Thymus (tissue), 11 donors: Measurements from ENCODE around the gene PLA2G6. TPM values are rescaled to one million over a fixed set of nuclear protein-coding genes. Genes with fewer than 3 reads are reported as not detected.

Experiments
- DNase-seq, 9 donors: peaks; one replicate each; pipeline ENCODE4 v3.0.0-alpha.2; 2013; ENCODE audit warnings: low spot score in 9 of 9, low read depth in 6 of 9, missing footprints in 1 of 9
- H3K27ac ChIP-seq, 2 donors: one replicate each; pipeline ENCODE4 v1.5.1; 2013; ENCODE audit warnings: control low read depth in 1 of 2, low read depth in 1 of 2, low read length in 1 of 2, mild to moderate bottlenecking in 1 of 2, moderate library complexity in 1 of 2
- H3K27me3 ChIP-seq, 2 donors: one replicate each; pipeline ENCODE4 v1.5.1; 2013; ENCODE audit warnings: low read length in 1 of 2; ENCODE audit not compliant: control insufficient read depth in 2 of 2, insufficient read depth in 1 of 2
- H3K36me3 ChIP-seq, 2 donors: one replicate each; pipeline ENCODE4 v1.5.1; 2013; ENCODE audit warnings: low read length in 1 of 2, mild to moderate bottlenecking in 1 of 2, moderate library complexity in 1 of 2; ENCODE audit not compliant: control insufficient read depth in 2 of 2, insufficient read depth in 2 of 2
- H3K4me1 ChIP-seq, 2 donors: one replicate each; pipeline ENCODE4 v1.5.1; 2013; ENCODE audit warnings: low read length in 2 of 2; ENCODE audit not compliant: control insufficient read depth in 2 of 2, insufficient read depth in 2 of 2
- H3K4me3 ChIP-seq, 2 donors: one replicate each; pipeline ENCODE4 v1.5.1; 2013; ENCODE audit warnings: low read length in 2 of 2, control low read depth in 1 of 2, mild to moderate bottlenecking in 1 of 2
- H3K9me3 ChIP-seq, 2 donors: one replicate each; pipeline ENCODE4 v1.5.1; 2013; ENCODE audit warnings: low read length in 1 of 2, mild to moderate bottlenecking in 1 of 2; ENCODE audit not compliant: control insufficient read depth in 2 of 2, insufficient read depth in 1 of 2
- WGBS: extraction: QIAGEN DNeasy Blood & Tissue Kit; methylation state at CpG from one replicate; pipeline ENCODE4 v1.1.7; 2013; 5-methylcytosine and 5-hydroxymethylcytosine counted together
- polyA plus RNA-seq: library from polyadenylated mRNA; stranded (reverse); fragments of 200-250 nt; gene quantifications from one replicate; pipeline ENCODE4 v1.2.3, GENCODE V29; 2013
- total RNA-seq: library from RNA; stranded (reverse); fragments of 120-200 nt; gene quantifications from one replicate; pipeline ENCODE4 v1.2.4, GENCODE V29; 2013
- donor health status: healthy.

The PLA2G6 gene
- total and polyA plus RNA-seq, 2 donors = 25.6 to 103 TPM

DNA sequence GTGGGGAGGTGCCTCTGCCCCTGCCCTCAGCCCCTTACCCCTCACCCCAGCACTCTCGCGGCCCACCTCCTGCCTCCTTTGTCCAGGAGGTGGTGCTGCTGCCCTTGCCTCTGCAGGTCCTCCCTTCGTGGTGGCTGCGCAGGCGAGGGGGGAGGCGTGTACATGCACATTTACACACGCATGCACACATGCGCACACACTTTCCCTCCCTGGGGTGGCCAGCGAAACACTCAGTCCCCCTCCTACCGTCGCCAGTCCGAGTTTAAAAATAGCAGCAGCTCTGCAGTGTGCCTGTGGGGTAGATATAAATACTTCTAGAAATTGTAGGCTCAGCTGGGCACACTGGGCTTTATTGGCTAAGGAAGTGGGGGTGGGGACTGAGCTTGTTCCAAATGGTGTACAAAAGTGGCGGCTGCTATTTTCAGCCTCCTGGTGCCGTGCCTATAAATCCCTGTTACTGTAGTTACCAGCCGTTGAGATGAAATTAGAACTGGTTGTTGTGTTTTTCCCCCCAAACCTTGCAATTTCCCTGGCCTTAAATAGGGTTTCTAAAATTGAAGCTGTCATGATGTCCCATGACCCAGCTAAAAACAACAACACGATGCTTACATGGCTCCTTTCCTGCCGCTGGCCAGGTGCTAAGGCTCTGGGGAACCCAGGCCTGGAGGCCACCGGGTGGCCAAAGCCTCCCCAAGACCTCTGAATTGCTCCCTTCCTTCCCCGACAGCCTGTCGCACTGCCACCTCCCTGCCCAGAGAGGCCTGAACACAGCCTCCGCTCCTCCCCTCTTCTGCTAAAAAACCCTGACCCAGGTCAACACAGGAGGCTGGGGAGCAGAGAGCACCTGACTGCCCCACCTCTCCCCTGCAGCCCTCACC lies 112.0 kb downstream of the PLA2G6 start:
- Histone ChIP-seq H3K36me3 (peaks cover 9 to 33% of the 10 kb centered on the region in 2 donors), H3K27me3 (no peaks in the 10 kb centered on the region), H3K27ac (no peak overlapping the region), H3K4me1 (no peaks in the 10 kb centered on the region), H3K4me3 (no peak overlapping the region), H3K9me3 (no peaks in the 10 kb centered on the region)
- no peak for DNase-seq
- WGBS = 92% methylated on average over 21 of the region's 21 CpGs

DNA sequence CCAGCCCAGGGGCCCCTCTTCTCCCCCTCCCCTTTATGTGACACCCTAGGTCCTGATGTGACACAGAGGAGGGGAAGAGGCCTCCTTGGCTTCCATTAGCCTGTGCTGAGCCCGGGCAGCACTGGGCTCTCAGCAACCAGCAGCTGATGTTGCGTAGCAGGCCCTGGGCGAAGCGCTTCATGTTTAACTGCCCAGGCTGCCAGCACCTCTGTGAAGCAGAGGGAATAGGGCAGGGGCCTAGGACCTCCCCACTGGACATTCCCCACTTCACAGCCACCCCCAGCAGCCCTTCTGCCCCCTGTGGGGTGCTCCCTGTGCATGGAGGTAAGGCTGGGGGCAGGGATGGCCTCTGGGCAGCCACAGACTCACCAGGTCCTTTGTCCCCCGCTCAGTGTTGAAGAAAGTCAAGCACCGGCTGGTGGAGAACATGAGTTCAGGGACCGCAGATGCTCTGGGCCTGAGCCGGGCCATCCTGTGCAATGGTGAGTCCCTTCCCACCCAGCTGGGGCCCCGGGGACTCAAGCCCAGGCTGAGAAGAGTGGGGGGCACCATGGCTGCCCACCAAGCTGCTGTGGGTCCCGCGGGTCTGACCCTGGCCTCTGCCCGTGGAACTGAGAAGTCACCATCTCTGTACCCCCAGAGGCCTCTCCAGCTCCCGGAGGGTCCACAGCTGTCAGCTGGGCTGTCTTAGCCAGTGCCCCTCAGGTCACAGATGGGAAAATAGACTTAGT lies 112.8 kb downstream of the PLA2G6 start:
- peaks cover 9 to 33% of the 10 kb centered on the region in 2 donors for H3K36me3 ChIP-seq
- no peak for DNase-seq
- no peak overlapping the region for H3K4me3 ChIP-seq
- H3K9me3 ChIP-seq = no peaks in the 10 kb centered on the region
- H3K4me1 ChIP-seq = no peaks in the 10 kb centered on the region
- 98% methylated on average over 13 of the region's 13 CpGs for WGBS
- H3K27me3 ChIP-seq = no peaks in the 10 kb centered on the region
- H3K27ac ChIP-seq = no peak overlapping the region

DNA sequence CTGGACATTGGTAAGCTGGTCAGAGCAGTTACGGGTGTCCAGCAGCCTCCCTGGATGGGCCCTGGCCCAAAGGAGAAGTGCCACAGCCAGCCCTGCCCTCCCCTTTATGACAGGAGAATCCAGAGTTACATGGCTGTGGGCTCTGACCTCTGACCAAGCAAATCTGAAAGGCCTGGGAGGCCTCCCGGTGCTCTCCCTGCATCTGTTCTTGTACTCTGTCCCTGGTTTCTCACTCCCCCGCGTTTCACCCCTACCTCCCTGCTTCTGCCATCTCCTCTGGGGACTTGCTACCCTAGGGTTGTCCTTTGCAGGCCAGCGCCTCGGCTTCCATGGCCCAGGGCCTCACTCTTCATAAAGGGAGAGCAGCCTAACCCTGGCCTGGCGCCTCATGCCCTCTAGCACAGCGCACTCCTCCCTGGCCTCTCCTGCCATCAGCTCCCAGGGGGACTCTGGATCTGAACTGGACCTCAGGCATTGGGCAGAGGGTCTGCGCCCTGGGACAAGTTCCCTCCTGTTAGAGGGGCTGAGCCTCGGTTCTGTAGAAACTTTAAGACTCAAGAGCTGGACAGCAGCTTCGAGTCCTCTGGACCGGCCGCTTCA lies 113.8 kb downstream of the PLA2G6 start:
- 98% methylated on average over 13 of the region's 13 CpGs for WGBS
- H3K4me1 ChIP-seq = no peaks in the 10 kb centered on the region
- H3K27ac ChIP-seq = no peak overlapping the region
- DNase-seq = no peak
- H3K27me3 ChIP-seq = no peaks in the 10 kb centered on the region
- H3K4me3 ChIP-seq = no peak overlapping the region
- no peaks in the 10 kb centered on the region for H3K9me3 ChIP-seq
- peaks cover 4 to 31% of the 10 kb centered on the region in 2 donors for H3K36me3 ChIP-seq

DNA sequence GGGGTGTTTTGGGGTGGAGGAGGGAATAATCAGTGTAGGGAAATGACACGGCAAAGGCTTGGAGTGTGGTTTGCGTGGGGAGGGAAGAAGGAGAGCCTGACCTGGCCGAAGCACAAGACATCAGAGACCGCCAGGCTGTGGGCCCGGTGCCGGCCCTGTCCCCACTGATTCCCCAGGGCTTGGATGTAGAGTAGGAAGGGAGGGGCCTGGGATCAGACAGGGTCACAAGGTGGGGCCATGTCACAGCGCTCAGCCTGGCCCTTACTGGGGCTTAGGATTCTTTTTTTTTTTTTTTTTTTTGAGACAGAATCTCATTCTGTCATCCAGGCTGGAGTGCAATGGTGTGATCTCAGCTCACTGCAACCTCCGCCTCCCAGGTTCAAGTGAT lies 114.6 kb downstream of the PLA2G6 start:
- DNase-seq = no peak
- H3K9me3 ChIP-seq = no peaks in the 10 kb centered on the region

DNA sequence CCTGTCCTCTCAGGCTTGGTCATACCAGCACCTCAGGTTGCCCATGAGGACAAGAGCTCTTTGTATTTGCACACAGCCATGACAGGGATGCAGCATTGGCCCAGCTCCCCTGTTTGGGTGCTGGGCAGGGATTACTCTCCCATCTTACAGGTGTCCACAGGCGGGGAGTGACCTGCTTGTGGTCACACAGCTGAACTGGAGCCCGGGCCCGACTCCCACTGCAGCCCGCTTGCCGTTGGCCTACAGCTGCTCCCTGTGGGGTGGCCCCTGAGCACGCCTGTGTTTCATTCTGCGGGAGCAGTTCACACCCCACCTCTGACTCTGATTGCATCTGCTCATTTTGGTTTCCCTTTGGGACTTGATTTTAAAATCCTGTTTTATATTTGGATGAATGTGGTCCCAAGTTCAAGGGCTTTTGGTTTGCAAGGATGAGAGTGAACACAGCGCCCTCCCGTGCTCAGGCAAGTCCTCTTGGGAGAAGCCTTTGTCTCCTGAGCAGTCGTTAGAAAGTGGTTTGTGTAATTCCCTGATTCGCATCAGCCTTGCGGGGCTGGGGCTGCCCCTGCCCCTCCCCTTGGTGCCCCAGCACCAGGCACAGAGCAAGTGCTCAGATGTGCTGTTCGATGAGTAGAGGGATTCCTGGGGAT lies 115.1 kb downstream of the PLA2G6 start:
- DNase-seq = no peak
- Histone ChIP-seq H3K27ac (no peak overlapping the region), H3K36me3 (peaks cover 0 to 26% of the 10 kb centered on the region in 2 donors), H3K27me3 (no peaks in the 10 kb centered on the region), H3K4me1 (no peaks in the 10 kb centered on the region), H3K4me3 (no peak overlapping the region), H3K9me3 (no peaks in the 10 kb centered on the region)
- 87% methylated on average over 13 of the region's 13 CpGs for WGBS

More for the DNA sequence above, 114.6 kb downstream of the PLA2G6 start:
- Histone ChIP-seq H3K4me1 (no peaks in the 10 kb centered on the region), H3K27ac (no peak overlapping the region), H3K27me3 (no peaks in the 10 kb centered on the region), H3K36me3 (peaks cover 0 to 26% of the 10 kb centered on the region in 2 donors), H3K4me3 (no peak overlapping the region)
- 97% methylated on average over 8 of the region's 8 CpGs for WGBS

DNA sequence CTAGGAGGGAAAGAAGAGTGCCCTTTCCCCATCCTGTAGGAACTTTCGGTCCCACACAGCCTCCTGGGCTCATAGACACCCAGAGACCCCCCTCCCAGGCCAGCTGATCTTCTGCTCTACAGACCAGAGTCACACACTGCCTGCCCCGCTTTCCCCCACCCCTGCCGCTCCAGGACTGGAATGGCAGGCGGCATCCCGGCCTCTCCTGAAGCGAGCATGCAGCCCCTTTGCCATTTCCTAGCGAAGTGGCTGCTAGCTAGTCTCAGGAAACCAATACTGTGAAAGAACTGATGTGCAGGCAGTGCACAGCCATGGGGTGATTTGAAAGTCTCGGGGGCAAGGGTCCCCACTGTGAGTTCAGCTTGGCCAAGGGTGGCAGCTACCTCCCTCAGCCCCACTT lies 116.1 kb downstream of the PLA2G6 start:
- Histone ChIP-seq H3K36me3 (peaks cover 0 to 23% of the 10 kb centered on the region in 2 donors), H3K4me3 (no peak overlapping the region), H3K27ac (no peak overlapping the region), H3K4me1 (no peaks in the 10 kb centered on the region), H3K9me3 (no peaks in the 10 kb centered on the region), H3K27me3 (no peaks in the 10 kb centered on the region)
- 98% methylated on average over 8 of the region's 8 CpGs for WGBS
- no peak for DNase-seq

DNA sequence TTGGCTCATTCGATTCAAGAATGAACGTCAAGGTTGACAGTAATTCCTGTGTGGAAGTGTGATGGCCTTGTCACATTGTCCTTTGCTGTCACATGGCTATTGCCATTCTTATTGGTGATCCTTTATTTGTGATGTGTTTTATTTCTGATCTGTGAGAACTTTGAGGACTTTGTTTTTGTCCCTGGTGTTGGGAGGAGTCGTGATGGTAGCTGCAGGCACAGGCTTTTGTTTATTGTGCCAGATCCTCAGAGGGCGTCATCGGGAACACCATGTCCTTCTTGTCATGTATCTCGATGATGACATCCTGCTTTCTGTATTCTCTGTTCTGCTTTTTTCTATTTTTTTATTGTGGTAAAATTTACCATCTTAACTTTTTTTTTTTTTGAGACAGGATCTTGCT lies 118.8 kb downstream of the PLA2G6 start:
- Histone ChIP-seq H3K27me3 (no peaks in the 10 kb centered on the region), H3K9me3 (no peaks in the 10 kb centered on the region), H3K4me3 (no peak overlapping the region), H3K27ac (peak overlapping the region in 1 of 2 donors; percentile 20), H3K4me1 (peaks cover 0 to 2% of the 10 kb centered on the region in 2 donors), H3K36me3 (peaks cover 3 to 16% of the 10 kb centered on the region in 2 donors)
- WGBS = 95% methylated on average over 6 of the region's 6 CpGs
- DNase-seq = no peak
